ENCODE results near the gene ZCCHC3.

The ZCCHC3 gene

DNA sequence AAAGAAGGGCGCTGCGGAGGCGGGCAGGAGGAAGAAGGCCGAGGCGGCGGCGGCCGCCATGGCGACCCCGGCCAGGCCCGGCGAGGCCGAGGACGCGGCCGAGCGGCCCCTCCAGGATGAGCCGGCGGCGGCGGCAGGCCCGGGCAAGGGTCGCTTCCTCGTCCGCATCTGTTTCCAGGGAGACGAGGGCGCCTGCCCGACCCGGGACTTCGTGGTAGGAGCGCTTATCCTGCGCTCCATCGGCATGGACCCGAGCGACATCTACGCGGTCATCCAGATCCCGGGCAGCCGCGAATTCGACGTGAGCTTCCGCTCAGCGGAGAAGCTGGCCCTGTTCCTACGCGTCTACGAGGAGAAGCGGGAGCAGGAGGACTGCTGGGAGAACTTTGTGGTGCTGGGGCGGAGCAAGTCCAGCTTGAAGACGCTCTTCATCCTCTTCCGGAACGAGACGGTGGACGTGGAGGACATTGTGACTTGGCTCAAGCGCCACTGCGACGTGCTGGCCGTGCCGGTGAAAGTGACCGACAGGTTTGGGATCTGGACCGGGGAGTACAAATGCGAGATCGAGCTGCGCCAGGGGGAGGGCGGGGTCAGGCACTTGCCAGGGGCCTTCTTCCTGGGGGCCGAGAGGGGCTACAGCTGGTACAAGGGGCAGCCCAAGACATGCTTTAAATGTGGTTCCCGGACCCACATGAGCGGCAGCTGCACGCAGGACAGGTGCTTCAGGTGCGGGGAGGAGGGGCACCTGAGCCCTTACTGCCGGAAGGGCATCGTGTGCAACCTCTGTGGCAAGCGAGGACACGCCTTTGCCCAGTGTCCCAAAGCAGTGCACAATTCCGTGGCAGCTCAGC is 780 bp downstream of the ZCCHC3 start:
- ChIA-PET POLR2A (interaction anchor here (0.9 to 4.2 kb wide), 8 partner anchors 10 to 54 kb away, joined by 3 to 73 read pairs (median 4); partner anchors contain the start of gene SOX12), CTCF (no interaction called here)
- peak; percentile 28 for DNase-seq (ENCODE audit: extremely low spot score)

DNA sequence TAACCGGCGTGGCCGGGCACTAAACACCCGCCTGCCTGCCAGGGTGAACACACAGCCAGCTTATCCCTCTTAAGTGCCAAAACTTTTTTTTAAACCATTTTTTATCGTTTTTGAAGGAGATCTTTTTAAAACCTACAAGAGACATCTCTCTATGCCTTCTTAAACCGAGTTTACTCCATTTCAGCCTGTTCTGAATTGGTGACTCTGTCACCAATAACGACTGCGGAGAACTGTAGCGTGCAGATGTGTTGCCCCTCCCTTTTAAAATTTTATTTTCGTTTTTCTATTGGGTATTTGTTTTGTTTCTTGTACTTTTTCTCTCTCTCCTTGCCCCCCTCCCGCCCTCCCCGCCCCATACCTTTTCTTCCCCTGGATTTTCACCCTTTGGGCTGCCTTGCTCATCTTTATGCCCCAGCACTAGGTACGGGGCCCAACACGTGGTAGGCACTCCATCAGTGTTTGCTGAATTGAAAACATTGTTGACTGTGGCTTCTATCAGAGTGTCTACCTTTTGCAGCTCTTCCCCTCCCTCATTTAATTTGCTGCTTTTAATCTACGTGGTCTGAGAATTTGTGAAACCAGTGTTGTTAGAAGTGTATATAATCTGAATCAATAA is 1.5 kb downstream of the ZCCHC3 start:
- CTCF ChIA-PET: interaction anchor here (3.1 kb wide), 1 partner anchor 32 kb away, joined by 8 read pairs; no protein-coding TSS in a partner anchor
- TF ChIP-seq ZNF384 (IDR thresholded peaks at IDR 0.05) (no peak), HDGF (IDR thresholded peaks at IDR 0.05; ENCODE audit: borderline replicate concordance) (no peak), ARNT (IDR thresholded peaks at IDR 0.05) (no peak), CTBP1 (IDR thresholded peaks at IDR 0.05; ENCODE audit: borderline replicate concordance) (no peak), FOXK2 (IDR thresholded peaks at IDR 0.05) (no peak), L3MBTL2 (conservative IDR thresholded peaks at IDR 0.05) (no peak; the same call in 1 of the 2 replicates), SUZ12 (IDR thresholded peaks at IDR 0.05) (no peak), BHLHE40 (IDR thresholded peaks at IDR 0.05; ENCODE audit: borderline replicate concordance) (no peak), ELF4 (IDR thresholded peaks at IDR 0.05) (no peak)
- POLR2A ChIA-PET: interaction anchor here (1.0 to 4.2 kb wide), 8 partner anchors 10 to 55 kb away, joined by 3 to 73 read pairs (median 4); partner anchors contain the start of gene SOX12
- DNase-seq (ENCODE audit: extremely low spot score): no peak

More for the DNA sequence above, 780 bp downstream of the ZCCHC3 start:
- TF ChIP-seq BHLHE40 (IDR thresholded peaks at IDR 0.05; ENCODE audit: borderline replicate concordance) (no peak), SP1 (IDR thresholded peaks at IDR 0.05) (no peak), NFRKB (IDR thresholded peaks at IDR 0.05) (no peak), FOXK2 (IDR thresholded peaks at IDR 0.05) (no peak), ZNF384 (IDR thresholded peaks at IDR 0.05) (no peak), ARNT (IDR thresholded peaks at IDR 0.05) (no peak), CTBP1 (IDR thresholded peaks at IDR 0.05; ENCODE audit: borderline replicate concordance) (no peak), TARDBP (IDR thresholded peaks at IDR 0.05) (no peak), ELF4 (IDR thresholded peaks at IDR 0.05) (no peak), SUZ12 (IDR thresholded peaks at IDR 0.05) (no peak), FOXM1 (IDR thresholded peaks at IDR 0.05; ENCODE audit: borderline replicate concordance) (no peak), LEF1 (IDR thresholded peaks at IDR 0.05; ENCODE audit: borderline replicate concordance) (no peak)
- TF ChIP-seq, protein P1, sequence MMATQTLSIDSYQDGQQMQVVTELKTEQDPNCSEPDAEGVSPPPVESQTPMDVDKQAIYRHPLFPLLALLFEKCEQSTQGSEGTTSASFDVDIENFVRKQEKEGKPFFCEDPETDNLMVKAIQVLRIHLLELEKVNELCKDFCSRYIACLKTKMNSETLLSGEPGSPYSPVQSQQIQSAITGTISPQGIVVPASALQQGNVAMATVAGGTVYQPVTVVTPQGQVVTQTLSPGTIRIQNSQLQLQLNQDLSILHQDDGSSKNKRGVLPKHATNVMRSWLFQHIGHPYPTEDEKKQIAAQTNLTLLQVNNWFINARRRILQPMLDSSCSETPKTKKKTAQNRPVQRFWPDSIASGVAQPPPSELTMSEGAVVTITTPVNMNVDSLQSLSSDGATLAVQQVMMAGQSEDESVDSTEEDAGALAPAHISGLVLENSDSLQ (IDR thresholded peaks at IDR 0.05): no peak

DNA sequence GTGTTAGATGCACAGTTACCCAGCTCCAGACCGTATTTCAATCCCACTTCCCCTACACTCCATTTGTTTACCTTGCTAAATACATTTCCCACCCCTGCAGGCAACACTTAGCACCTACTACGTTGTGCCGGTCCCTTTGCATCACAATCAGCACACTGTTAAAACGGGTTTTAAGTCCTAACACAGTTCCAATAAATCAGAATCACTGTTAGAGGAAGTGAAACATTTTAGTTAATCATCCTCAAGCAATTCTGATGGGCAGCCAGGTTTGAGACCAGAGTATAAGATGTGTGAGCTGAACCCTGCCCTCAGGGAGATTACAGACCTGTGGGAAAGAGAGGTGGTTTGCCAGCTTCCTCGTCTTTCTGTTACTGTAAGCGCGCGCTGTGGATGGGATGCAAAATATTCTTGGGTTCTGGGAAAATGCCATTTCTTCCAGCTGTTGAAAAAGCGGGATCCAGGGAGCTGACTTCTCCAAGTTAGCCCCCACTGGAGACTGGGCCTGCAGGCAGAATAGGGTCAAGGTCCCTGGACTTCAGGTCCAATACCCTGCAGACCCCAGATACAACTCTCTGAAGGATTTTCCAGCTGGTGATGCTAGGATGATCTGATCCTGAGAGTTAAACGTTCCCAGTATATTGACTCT is 3.1 kb downstream of the ZCCHC3 start:
- ChIA-PET POLR2A (interaction anchor here (0.9 to 4.2 kb wide), 5 partner anchors 15 to 34 kb away, joined by 3 to 73 read pairs (median 6); partner anchors contain the start of gene SOX12), CTCF (interaction anchor here (3.1 kb wide), 1 partner anchor 30 kb away, joined by 8 read pairs; no protein-coding TSS in a partner anchor)
- no peak for DNase-seq (ENCODE audit: extremely low spot score)
- no peak for TF ChIP-seq FOXA1 (IDR thresholded peaks at IDR 0.05)
- no peak for TF ChIP-seq ARNT (IDR thresholded peaks at IDR 0.05)
- TF ChIP-seq ELF4 (IDR thresholded peaks at IDR 0.05): no peak
- TF ChIP-seq TARDBP (IDR thresholded peaks at IDR 0.05): no peak
- no peak for TF ChIP-seq FOXM1 (IDR thresholded peaks at IDR 0.05; ENCODE audit: borderline replicate concordance)
- no peak for TF ChIP-seq HDGF (IDR thresholded peaks at IDR 0.05; ENCODE audit: borderline replicate concordance)
- no peak for TF ChIP-seq L3MBTL2 (conservative IDR thresholded peaks at IDR 0.05)
- no peak for TF ChIP-seq BHLHE40 (IDR thresholded peaks at IDR 0.05; ENCODE audit: borderline replicate concordance)
- no peak for TF ChIP-seq NFRKB (IDR thresholded peaks at IDR 0.05)
- no peak for TF ChIP-seq CTBP1 (IDR thresholded peaks at IDR 0.05; ENCODE audit: borderline replicate concordance)
- no peak for TF ChIP-seq ZNF384 (IDR thresholded peaks at IDR 0.05)
- TF ChIP-seq SUZ12 (IDR thresholded peaks at IDR 0.05): no peak

- POLR2A ChIA-PET: interaction anchor here (1.0 to 4.2 kb wide), 2 partner anchors 21 to 32 kb away, joined by 3 to 73 read pairs; partner anchors contain the start of gene SOX12
- CTCF ChIA-PET: interaction anchor here (0.6 to 3.1 kb wide), 2 partner anchors 10 to 28 kb away, joined by 3 to 8 read pairs; no protein-coding TSS in a partner anchor
- no peak for TF ChIP-seq LEF1 (IDR thresholded peaks at IDR 0.05; ENCODE audit: borderline replicate concordance)
- TF ChIP-seq ELF4 (IDR thresholded peaks at IDR 0.05): no peak
- no peak for DNase-seq (ENCODE audit: extremely low spot score)
These were observed 4.8 kb downstream of the ZCCHC3 start for GRCh38 chr20:301886-302848.

GRCh38 chr20:305745-306144 is 8.4 kb downstream of the ZCCHC3 start:
- no peak for DNase-seq (ENCODE audit: extremely low spot score)
- ChIA-PET CTCF (no interaction called here), POLR2A (no interaction called here)
- TF ChIP-seq ZNF384 (IDR thresholded peaks at IDR 0.05) (no peak), BHLHE40 (IDR thresholded peaks at IDR 0.05; ENCODE audit: borderline replicate concordance) (no peak), FOXA1 (IDR thresholded peaks at IDR 0.05) (no peak), ELF4 (IDR thresholded peaks at IDR 0.05) (no peak), NFRKB (IDR thresholded peaks at IDR 0.05) (no peak), L3MBTL2 (conservative IDR thresholded peaks at IDR 0.05) (no peak), FOXM1 (IDR thresholded peaks at IDR 0.05; ENCODE audit: borderline replicate concordance) (no peak), CTBP1 (IDR thresholded peaks at IDR 0.05; ENCODE audit: borderline replicate concordance) (no peak), SUZ12 (IDR thresholded peaks at IDR 0.05) (no peak), LEF1 (IDR thresholded peaks at IDR 0.05; ENCODE audit: borderline replicate concordance) (no peak), FOXK2 (IDR thresholded peaks at IDR 0.05) (no peak), ARNT (IDR thresholded peaks at IDR 0.05) (no peak), SP1 (IDR thresholded peaks at IDR 0.05) (no peak), HDGF (IDR thresholded peaks at IDR 0.05; ENCODE audit: borderline replicate concordance) (no peak), TARDBP (IDR thresholded peaks at IDR 0.05) (no peak)
- TF ChIP-seq, protein P1 (IDR thresholded peaks at IDR 0.05): no peak

Data from HEK293T (cell line).